GM13976 (cell line): ENCODE data around the gene WDTC1.

ENCODE experiments used
- DNase-seq: peaks from one replicate; pipeline ENCODE4 v3.0.0; 2012; ENCODE audit warnings: low spot score
- CTCF ChIP-seq: IDR thresholded peaks from 2 replicates; pipeline ENCODE4 v1.5.1; 2012; ENCODE audit warnings: borderline replicate concordance, mild to moderate bottlenecking; ENCODE audit not compliant: insufficient read depth; ENCODE audit errors: extremely low read depth, missing control alignments, control extremely low read depth
- in situ Hi-C: fragments of 300-500 bp; cut with MboI; formaldehyde crosslinking; loops from one replicate; pipeline ENCODE4 v1.12.0; 2022; ENCODE audit warnings: low sequenced_read_pairs, mixed read lengths, inconsistent platforms; ENCODE audit not compliant: unreplicated experiment

Gene WDTC1

DNA sequence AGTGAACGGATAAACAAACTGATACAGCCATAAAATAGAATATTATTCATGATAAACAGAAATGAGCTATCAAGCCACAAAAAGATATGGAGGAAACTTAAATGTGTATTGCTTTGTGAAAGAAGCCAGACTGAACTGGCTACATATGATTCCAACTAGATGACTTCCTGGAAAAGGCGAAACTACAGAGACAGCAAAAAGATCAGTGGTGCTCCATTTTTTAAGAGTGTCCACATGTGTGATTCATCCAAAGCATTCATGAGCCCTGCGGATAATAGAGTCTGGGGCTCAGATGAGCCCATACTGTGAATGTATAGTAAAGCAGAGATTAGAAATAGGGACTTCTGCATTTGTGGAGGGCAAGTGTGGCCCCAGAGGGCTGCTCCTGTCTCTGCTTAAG lies 79.7 kb downstream of the WDTC1 start:
- no peak for DNase-seq
- TF ChIP-seq CTCF, result no peak
- in situ Hi-C loops, result no loop called here

DNA sequence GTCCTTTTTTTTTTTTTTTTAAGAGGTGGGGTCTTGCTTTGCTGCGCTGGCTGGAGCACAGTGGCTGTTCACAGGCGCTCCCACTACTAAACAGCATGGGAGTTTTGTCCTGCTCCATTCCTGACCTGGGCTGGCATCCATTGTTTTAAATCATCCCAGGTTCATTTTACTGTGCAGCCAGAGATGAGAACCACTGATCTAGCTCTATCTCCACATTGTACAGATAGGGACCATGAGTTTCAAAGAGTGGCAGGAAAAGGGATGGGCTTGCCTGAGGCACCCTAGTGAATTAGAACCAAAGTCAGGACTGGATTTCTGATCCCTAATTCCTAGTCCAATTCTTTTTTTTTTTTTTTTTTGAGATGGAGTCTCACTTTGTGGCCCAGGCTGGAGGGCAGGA lies 80.3 kb downstream of the WDTC1 start:
- TF ChIP-seq CTCF, result no peak
- in situ Hi-C loops, result no loop called here
- DNase-seq, result no peak

GRCh38 chr1:27316860-27317259 lies 82.4 kb downstream of the WDTC1 start:
- TF ChIP-seq CTCF, result no peak
- no peak for DNase-seq
- in situ Hi-C loops, result no loop called here

DNA sequence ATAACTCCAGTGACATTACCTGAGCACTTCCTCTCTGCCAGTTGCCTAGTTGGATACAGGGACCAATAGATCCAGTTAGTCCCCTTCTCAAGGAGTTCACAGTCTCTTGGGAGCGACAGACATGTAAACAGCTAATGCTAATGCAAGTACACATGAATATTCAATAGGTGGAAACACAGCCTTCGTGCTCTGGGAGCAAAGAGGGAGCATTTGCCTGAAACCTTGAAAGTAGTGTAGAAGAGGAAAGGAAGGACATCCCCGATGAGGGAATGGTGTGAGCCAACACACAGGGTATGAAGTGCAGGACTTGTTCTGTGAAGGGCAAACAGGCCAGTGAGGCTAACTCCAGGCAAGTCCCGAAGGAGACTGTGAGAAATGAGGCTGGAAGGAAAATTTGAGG lies 83.7 kb downstream of the WDTC1 start:
- no peak for DNase-seq
- in situ Hi-C loops, result no loop called here
- TF ChIP-seq CTCF, result no peak

DNA sequence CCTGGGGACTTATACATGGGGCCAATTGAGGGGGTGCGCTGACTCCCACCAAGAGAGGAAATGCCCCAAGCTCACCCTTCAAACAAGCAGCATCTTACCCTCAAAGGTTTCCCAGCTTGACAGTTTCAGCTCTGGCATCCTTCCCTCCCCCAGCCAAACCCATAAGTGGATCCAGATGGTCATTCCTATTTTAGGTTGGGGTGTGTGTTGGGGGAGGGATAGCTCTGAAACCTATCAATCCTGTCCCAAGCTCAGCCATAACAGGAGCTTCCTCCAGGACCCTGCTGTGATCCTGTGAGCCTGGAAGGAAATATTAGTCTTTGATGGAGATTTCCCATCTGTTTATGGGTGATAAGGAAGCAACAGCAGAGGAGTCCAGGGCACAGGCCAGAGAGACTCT lies 84.2 kb downstream of the WDTC1 start:
- in situ Hi-C loops, result no loop called here
- TF ChIP-seq CTCF, result no peak
- DNase-seq, result no peak

DNA sequence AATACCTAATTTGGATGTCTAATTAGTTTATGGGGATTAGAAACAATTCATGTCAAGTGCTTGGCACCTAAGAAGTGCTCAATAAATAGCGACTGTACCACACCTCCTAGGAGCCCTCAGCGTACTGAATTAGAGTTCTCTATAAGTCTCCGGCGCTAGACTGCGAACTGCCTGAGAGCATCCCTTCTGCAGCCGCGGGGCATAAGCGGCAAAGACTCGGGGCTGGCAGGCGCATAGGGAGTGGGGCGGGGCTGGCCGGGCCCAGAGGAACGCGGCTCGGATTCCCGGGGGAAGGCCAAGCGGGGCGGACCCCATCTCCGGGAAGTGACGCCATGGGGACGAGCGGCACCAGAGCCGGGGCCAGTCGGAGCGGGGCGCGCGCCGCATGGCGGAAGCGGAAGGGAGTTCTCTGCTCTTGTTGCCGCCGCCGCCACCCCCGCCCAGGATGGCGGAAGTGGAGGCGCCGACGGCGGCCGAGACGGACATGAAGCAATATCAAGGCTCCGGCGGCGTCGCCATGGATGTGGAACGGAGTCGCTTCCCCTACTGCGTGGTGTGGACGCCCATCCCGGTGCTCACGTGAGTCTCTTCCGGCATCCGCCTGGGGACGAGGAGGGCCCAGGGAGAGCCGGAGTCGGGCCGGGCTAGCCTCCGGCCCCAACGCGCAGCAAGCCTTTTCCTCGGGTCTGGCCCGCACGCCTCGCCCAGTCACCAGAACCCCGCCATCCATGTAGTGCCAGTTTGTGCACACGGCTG lies 87.6 kb downstream of the WDTC1 start, which contains the start of gene TMEM222:
Gene TMEM222 (plus strand): TSS at position 351 of the 756 bp plus-strand sequence. CDS start 35 bp downstream, at position 386.
- peak; percentile 99 for DNase-seq
- in situ Hi-C loops, result no loop called here
- no peak for TF ChIP-seq CTCF
